H1 (cell line): ENCODE data around the gene PLLP. TPM values are rescaled to one million over a fixed set of nuclear protein-coding genes. Genes with fewer than 3 reads are reported as not detected.

ENCODE experiments used
- CHD2 ChIP-seq: IDR thresholded peaks from 2 replicates; pipeline ENCODE4 v1.6.1; 2012; ENCODE audit warnings: low read length, improper control_type of control experiment
- RNF2 ChIP-seq: fragments of 200-900, 300-1000 bp; sonication (generic); IDR thresholded peaks from 2 replicates; pipeline ENCODE4 v1.7.1; 2016; ENCODE audit warnings: borderline replicate concordance, low read depth, mild to moderate bottlenecking, antibody characterized with exemption, low read length; ENCODE audit not compliant: poor library complexity, severe bottlenecking; ENCODE audit errors: missing control alignments
- TBP ChIP-seq: IDR thresholded peaks from 2 replicates; pipeline ENCODE4 v1.6.1; 2011; ENCODE audit warnings: low read depth, low read length, improper control_type of control experiment
- polyA plus RNA-seq, 7 experiments: library from polyadenylated mRNA; depleted of rRNA in 3 of 7; stranded (reverse) in 5 of 7; unstranded in 2 of 7; fragments of >200 nt in 5 of 7; fragments of 200-250 nt in 2 of 7; gene quantifications; 1 replicate in 5 of 7; 2 replicates in 1 of 7; 4 replicates in 1 of 7; pipeline versions ENCODE4 v1.2.1 to v1.2.3, GENCODE V29; 2011 to 2013; ENCODE audit warnings: missing spikeins in 2 of 7, mixed read lengths in 2 of 7
- total RNA-seq: library from RNA; stranded (reverse); fragmentation: NEBNext Ultra II Directional; extraction: Animal tissue kit (Norgen Biotek cat#: 25700); gene quantifications from 2 replicates; pipeline ENCODE4 v1.2.1, GENCODE V29; 2021

PLLP gene
- total and polyA plus RNA-seq, 2 of the 8 experiments (the other 6 are each of a cell fraction or from before 2014, with no cell fraction given): 2.9 to 10.6 TPM

- TF ChIP-seq RNF2 (no peak), TBP (no peak), CHD2 (no peak)
Observed at GRCh38 chr16:57209780-57210179, 74.7 kb downstream of the PLLP start (continued).
